DND-41 (cell line): ENCODE measurements around the gene TMPRSS3.

Experiments
- ATAC-seq: fragments of 200-7000 bp; cut with Tn5 transposase; 3 replicates; pipeline ENCODE4 v1.9.1; 2021; ENCODE audit warnings: low read depth; ENCODE audit not compliant: insufficient read depth
- DNase-seq: peaks from one replicate; pipeline ENCODE4 v3.0.0-alpha.2; 2020
- H2AFZ ChIP-seq: 2 replicates; pipeline ENCODE4 v1.6.0; 2012; ENCODE audit warnings: low read depth, low read length
- H3K27ac ChIP-seq: 2 replicates; pipeline ENCODE4 v1.5.1; 2012; ENCODE audit warnings: low read length, inconsistent platforms
- H3K27me3 ChIP-seq: fragments of 200-600 bp; sonication (generic); 2 replicates; pipeline ENCODE4 v1.6.0; 2012; ENCODE audit warnings: low read length, mild to moderate bottlenecking, inconsistent platforms; ENCODE audit not compliant: insufficient read depth, poor library complexity
- H3K36me3 ChIP-seq: 2 replicates; pipeline ENCODE4 v1.5.1; 2012; ENCODE audit warnings: low read length, inconsistent platforms; ENCODE audit not compliant: insufficient read depth
- H3K4me1 ChIP-seq: 2 replicates; pipeline ENCODE4 v1.5.1; 2012; ENCODE audit warnings: mild to moderate bottlenecking, low read length; ENCODE audit not compliant: insufficient read depth
- H3K4me2 ChIP-seq: 2 replicates; pipeline ENCODE4 v1.6.0; 2012; ENCODE audit warnings: mild to moderate bottlenecking, moderate library complexity, low read length, inconsistent platforms; ENCODE audit not compliant: insufficient read depth
- H3K4me3 ChIP-seq, 2 experiments: fragments of 200-600 bp in 1 of 2; shearing (Covaris generic) in 1 of 2; 2 replicates each; pipeline ENCODE4 v1.5.1; 2012 to 2016; ENCODE audit warnings: inconsistent platforms in 2 of 2, low read length in 2 of 2, mild to moderate bottlenecking in 2 of 2, low read depth in 1 of 2, moderate library complexity in 1 of 2
- H3K79me2 ChIP-seq: 2 replicates; pipeline ENCODE4 v1.6.0; 2012; ENCODE audit warnings: low read length, inconsistent platforms; ENCODE audit not compliant: insufficient read depth
- H3K9ac ChIP-seq: 2 replicates; pipeline ENCODE4 v1.6.0; 2012; ENCODE audit warnings: low read depth, mild to moderate bottlenecking, inconsistent platforms, low read length, moderate library complexity
- H3K9me3 ChIP-seq: 2 replicates; pipeline ENCODE4 v1.5.1; 2012; ENCODE audit warnings: low read length, moderate library complexity, mild to moderate bottlenecking, inconsistent platforms; ENCODE audit not compliant: insufficient read depth, severe bottlenecking
- H4K20me1 ChIP-seq: 2 replicates; pipeline ENCODE4 v1.6.0; 2012; ENCODE audit warnings: low read length; ENCODE audit not compliant: insufficient read depth
- CTCF ChIP-seq: IDR thresholded peaks from 2 replicates; pipeline ENCODE4 v1.5.1; 2012; ENCODE audit warnings: borderline replicate concordance, low read length, moderate library complexity, mild to moderate bottlenecking; ENCODE audit not compliant: poor library complexity, severe bottlenecking; ENCODE audit errors: extremely low read depth
- EZH2 ChIP-seq: IDR thresholded peaks from 3 replicates; pipeline ENCODE4 v1.6.1; 2012; ENCODE audit warnings: borderline replicate concordance, low read depth, mild to moderate bottlenecking, moderate library complexity, low read length, inconsistent platforms; ENCODE audit not compliant: severe bottlenecking

Gene TMPRSS3

GRCh38 chr21:42336054-42336453 lies 59.8 kb downstream of the TMPRSS3 start:
- Histone ChIP-seq H2AFZ (no peak overlapping the region), H3K36me3 (no peaks in the 10 kb centered on the region), H3K4me2 (no peak overlapping the region), H4K20me1 (no peaks in the 10 kb centered on the region), H3K4me3 (no peak overlapping the region), H3K79me2 (no peaks in the 10 kb centered on the region), H3K9me3 (peaks cover 10% of the 10 kb centered on the region), H3K4me1 (no peaks in the 10 kb centered on the region), H3K27me3 (no peaks in the 10 kb centered on the region), H3K9ac (no peak overlapping the region), H3K27ac (no peak overlapping the region)
- no peak for ATAC-seq
- DNase-seq: no peak
- TF ChIP-seq EZH2 (no peak), CTCF (no peak)

GRCh38 chr21:42332557-42333317 lies 63.1 kb downstream of the TMPRSS3 start:
- Histone ChIP-seq H3K4me1 (no peaks in the 10 kb centered on the region), H2AFZ (no peak overlapping the region), H4K20me1 (no peaks in the 10 kb centered on the region), H3K4me2 (no peak overlapping the region), H3K36me3 (no peaks in the 10 kb centered on the region), H3K79me2 (no peaks in the 10 kb centered on the region), H3K27ac (no peak overlapping the region), H3K9me3 (peaks cover 10% of the 10 kb centered on the region), H3K4me3 (no peak overlapping the region), H3K9ac (no peak overlapping the region), H3K27me3 (no peaks in the 10 kb centered on the region)
- no peak for DNase-seq
- no peak for TF ChIP-seq CTCF
- no peak for TF ChIP-seq EZH2
- ATAC-seq: no peak

- Histone ChIP-seq H3K4me1 (no peaks in the 10 kb centered on the region), H3K79me2 (no peaks in the 10 kb centered on the region), H3K36me3 (no peaks in the 10 kb centered on the region), H3K9me3 (peaks cover 10% of the 10 kb centered on the region), H3K4me3 (no peak overlapping the region), H3K9ac (no peak overlapping the region), H3K27ac (no peak overlapping the region), H2AFZ (no peak overlapping the region), H3K27me3 (no peaks in the 10 kb centered on the region), H4K20me1 (no peaks in the 10 kb centered on the region), H3K4me2 (no peak overlapping the region)
- no peak for ATAC-seq
- no peak for DNase-seq
- TF ChIP-seq EZH2 (no peak), CTCF (no peak)
Observed at GRCh38 chr21:42331660-42332059, 64.2 kb downstream of the TMPRSS3 start.
